ENCODE data around the gene FBXO31. TPM values are rescaled to one million over a fixed set of nuclear protein-coding genes. Genes with fewer than 3 reads are reported as not detected.
A peak's percentile ranks its signal among the peaks of the same experiment; 100 is the strongest.

FBXO31 gene
- total and polyA plus RNA-seq, 2 experiments from 2014 or later: 19.3 to 31.0 TPM

DNA sequence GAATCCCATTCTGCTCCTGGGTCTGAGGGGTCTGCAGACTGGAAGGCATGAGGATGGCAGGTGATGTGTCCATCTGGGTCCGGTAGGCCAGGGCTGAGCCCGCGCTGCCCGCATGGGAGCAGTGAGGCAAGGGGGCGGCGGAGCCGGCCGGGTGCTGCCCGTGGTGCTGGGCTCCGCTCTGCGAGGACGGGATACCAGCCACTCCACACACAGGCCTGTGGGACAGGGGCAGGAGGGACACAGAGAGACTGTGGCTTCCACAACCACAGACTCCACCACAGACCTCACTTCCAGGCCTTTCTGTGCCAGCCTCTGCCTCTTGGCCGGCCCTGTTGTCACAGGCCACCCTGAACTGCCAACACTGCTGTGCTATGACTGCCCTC is 33.9 kb upstream of the FBXO31 start:
- DNase-seq: no peak
- H3K4me2 ChIP-seq (ENCODE audit: unreplicated experiment): no peak overlapping the region
- no peaks in the 10 kb centered on the region for H3K27me3 ChIP-seq (replicated peaks; ENCODE audit: insufficient read depth)
- H4K20me1 ChIP-seq (ENCODE audit: insufficient read depth): no peaks in the 10 kb centered on the region
- H3K36me3 ChIP-seq (ENCODE audit: low read depth): peaks cover 22% of the 10 kb centered on the region
- no peak overlapping the region for H3K27ac ChIP-seq
- WGBS, 2 experiments (ENCODE audit: low coverage in 1 of 2, low lambda C conversion rate in 2 of 2, missing lambda C conversion rate in 2 of 2): 96 to 97% methylated on average over 13 of the region's 13 CpGs
- in situ Hi-C loops (cut with MboI): no loop called here
- H3K9me2 ChIP-seq (ENCODE audit: insufficient read depth): no peaks in the 10 kb centered on the region
- H3K79me2 ChIP-seq (ENCODE audit: insufficient read depth): peaks cover 9% of the 10 kb centered on the region; the same call in 1 of the 2 replicates
- no peak overlapping the region for H3K4me3 ChIP-seq
- no peaks in the 10 kb centered on the region for H3F3A ChIP-seq (ENCODE audit: insufficient read depth)
- H3K9ac ChIP-seq: no peak overlapping the region
- no peaks in the 10 kb centered on the region for H3K9me3 ChIP-seq (ENCODE audit: low read depth)
- no peak overlapping the region for H2AFZ ChIP-seq
- TF ChIP-seq EZH2phosphoT487 (IDR thresholded peaks at IDR 0.05; ENCODE audit: insufficient read depth, low read depth) (no peak), EZH2 (IDR thresholded peaks at IDR 0.05; ENCODE audit: insufficient read depth, poor library complexity, severe bottlenecking) (no peak)
- H3K4me1 ChIP-seq (ENCODE audit: insufficient read depth): no peaks in the 10 kb centered on the region

DNA sequence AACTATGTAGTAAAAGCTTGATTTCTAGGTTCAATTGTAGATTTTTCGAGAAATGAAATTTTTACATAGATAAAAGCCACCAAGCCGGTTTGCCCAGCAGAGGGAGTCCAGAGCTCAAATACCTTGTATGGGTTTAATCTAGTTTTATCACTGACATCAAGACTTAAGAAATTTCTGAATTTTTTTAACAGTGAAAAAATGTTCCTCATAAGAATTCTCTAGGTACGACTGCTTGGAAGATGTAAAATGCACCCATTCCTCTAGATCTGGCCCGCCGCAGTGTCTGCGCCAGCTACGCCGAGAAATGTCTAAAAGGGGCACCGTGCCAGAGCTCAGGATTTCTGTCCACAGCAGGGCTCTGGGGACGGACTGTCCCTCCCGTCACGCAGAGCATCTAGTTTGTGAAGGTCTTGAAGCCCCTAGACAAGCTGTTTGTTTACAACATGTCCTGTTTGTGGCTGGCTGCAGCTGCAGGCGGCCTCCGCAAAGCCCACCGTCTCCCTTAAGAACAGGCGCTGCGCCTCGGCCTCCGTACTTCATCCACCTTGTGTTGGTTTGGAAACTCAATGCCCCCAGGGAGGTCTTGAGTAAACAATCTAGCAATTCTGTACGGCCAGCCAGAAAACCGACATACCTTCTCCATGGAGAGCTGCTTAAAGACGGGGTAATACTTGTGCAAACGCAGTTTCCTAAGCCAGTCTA is 33.4 kb upstream of the FBXO31 start:
- Histone ChIP-seq H3F3A (ENCODE audit: insufficient read depth) (no peaks in the 10 kb centered on the region), H3K4me1 (ENCODE audit: insufficient read depth) (no peaks in the 10 kb centered on the region), H3K4me2 (ENCODE audit: unreplicated experiment) (no peak overlapping the region), H3K79me2 (ENCODE audit: insufficient read depth) (peaks cover 9% of the 10 kb centered on the region; the same call in 1 of the 2 replicates), H3K27me3 (replicated peaks; ENCODE audit: insufficient read depth) (no peaks in the 10 kb centered on the region), H3K4me3 (no peak overlapping the region), H3K27ac (no peak overlapping the region), H3K36me3 (ENCODE audit: low read depth) (peaks cover 21% of the 10 kb centered on the region), H3K9me2 (ENCODE audit: insufficient read depth) (no peaks in the 10 kb centered on the region), H3K9me3 (ENCODE audit: low read depth) (no peaks in the 10 kb centered on the region), H3K9ac (no peak overlapping the region), H4K20me1 (ENCODE audit: insufficient read depth) (no peaks in the 10 kb centered on the region), H2AFZ (no peak overlapping the region)
- TF ChIP-seq EZH2phosphoT487 (IDR thresholded peaks at IDR 0.05; ENCODE audit: insufficient read depth, low read depth): no peak
- no peak for TF ChIP-seq EZH2 (IDR thresholded peaks at IDR 0.05; ENCODE audit: insufficient read depth, poor library complexity, severe bottlenecking)
- DNase-seq: peak; percentile 75
- 85 to 87% methylated on average over 23 of the region's 23 CpGs for WGBS, 2 experiments (ENCODE audit: low coverage in 1 of 2, low lambda C conversion rate in 2 of 2, missing lambda C conversion rate in 2 of 2)
- in situ Hi-C loops (cut with MboI): no loop called here

DNA sequence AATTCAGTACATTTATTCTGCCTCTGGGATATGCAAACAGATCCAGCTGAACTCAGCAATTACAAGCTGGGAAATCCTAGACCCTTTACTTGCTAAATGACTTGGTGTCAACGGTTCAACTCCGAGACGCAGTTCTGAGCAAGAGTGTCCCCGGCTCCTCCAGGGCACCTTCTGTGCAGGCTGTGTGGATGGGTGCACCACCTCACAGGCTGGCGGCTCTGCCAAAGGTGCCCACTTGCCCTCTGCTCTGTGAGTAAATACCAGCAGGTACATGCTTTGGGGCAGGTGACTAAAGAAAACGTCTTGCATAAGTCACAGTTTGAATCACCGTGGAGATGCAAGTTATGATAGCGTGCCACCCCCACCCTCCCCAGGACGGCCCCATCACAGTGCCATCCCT is 31.9 kb upstream of the FBXO31 start:
- in situ Hi-C loops (cut with MboI): no loop called here
- no peak overlapping the region for H3K4me3 ChIP-seq
- no peak for DNase-seq
- peaks cover 27% of the 10 kb centered on the region for H3K36me3 ChIP-seq (ENCODE audit: low read depth)
- H3K9ac ChIP-seq: no peak overlapping the region
- H2AFZ ChIP-seq: no peak overlapping the region
- H3K4me1 ChIP-seq (ENCODE audit: insufficient read depth): no peaks in the 10 kb centered on the region
- 0 out of 2 replicates have a peak, but pooled peaks cover 9% of the 10 kb centered on the region for H3K79me2 ChIP-seq (ENCODE audit: insufficient read depth)
- H3K27ac ChIP-seq: no peak overlapping the region
- H3K9me2 ChIP-seq (ENCODE audit: insufficient read depth): no peaks in the 10 kb centered on the region
- H4K20me1 ChIP-seq (ENCODE audit: insufficient read depth): no peaks in the 10 kb centered on the region
- no peak overlapping the region for H3K4me2 ChIP-seq (ENCODE audit: unreplicated experiment)
- H3K27me3 ChIP-seq (replicated peaks; ENCODE audit: insufficient read depth): no peaks in the 10 kb centered on the region
- WGBS, 2 experiments (ENCODE audit: low coverage in 1 of 2, low lambda C conversion rate in 2 of 2, missing lambda C conversion rate in 2 of 2): 86 to 93% methylated on average over 7 to 9 of the region's 9 CpGs
- TF ChIP-seq EZH2 (IDR thresholded peaks at IDR 0.05; ENCODE audit: insufficient read depth, poor library complexity, severe bottlenecking) (no peak), EZH2phosphoT487 (IDR thresholded peaks at IDR 0.05; ENCODE audit: insufficient read depth, low read depth) (no peak)
- no peaks in the 10 kb centered on the region for H3K9me3 ChIP-seq (ENCODE audit: low read depth)
- no peaks in the 10 kb centered on the region for H3F3A ChIP-seq (ENCODE audit: insufficient read depth)

DNA sequence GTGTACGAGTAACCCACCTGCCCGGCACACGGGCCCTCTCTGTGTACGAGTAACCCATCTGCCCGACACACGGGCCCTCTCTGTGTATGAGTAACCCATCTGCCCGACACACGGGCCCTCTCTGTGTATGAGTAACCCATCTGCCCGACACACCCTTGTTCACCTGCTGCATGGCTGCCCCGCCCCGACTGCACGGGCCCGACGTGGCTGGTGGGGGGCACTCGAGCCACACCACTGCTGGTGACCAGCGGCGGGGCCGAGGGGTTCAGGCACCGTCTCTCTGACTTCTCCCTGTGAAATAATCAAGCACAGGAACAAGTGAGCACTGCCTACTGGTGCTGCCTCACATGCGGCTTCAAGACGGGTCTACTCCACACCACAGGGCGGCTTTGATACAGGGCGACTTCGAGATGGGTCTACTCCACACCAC is 30.7 kb upstream of the FBXO31 start:
- no peak overlapping the region for H3K9ac ChIP-seq
- no peaks in the 10 kb centered on the region for H3K9me3 ChIP-seq (ENCODE audit: low read depth)
- H3K27ac ChIP-seq: no peak overlapping the region
- no peak overlapping the region for H3K4me2 ChIP-seq (ENCODE audit: unreplicated experiment)
- in situ Hi-C loops (cut with MboI): no loop called here
- 0 out of 2 replicates have a peak, but pooled peaks cover under 1% of the 10 kb centered on the region for H3F3A ChIP-seq (ENCODE audit: insufficient read depth)
- H2AFZ ChIP-seq: no peak overlapping the region
- no peaks in the 10 kb centered on the region for H3K79me2 ChIP-seq (ENCODE audit: insufficient read depth)
- no peaks in the 10 kb centered on the region for H3K9me2 ChIP-seq (ENCODE audit: insufficient read depth)
- TF ChIP-seq EZH2 (IDR thresholded peaks at IDR 0.05; ENCODE audit: insufficient read depth, poor library complexity, severe bottlenecking): no peak
- no peaks in the 10 kb centered on the region for H3K27me3 ChIP-seq (replicated peaks; ENCODE audit: insufficient read depth)
- H4K20me1 ChIP-seq (ENCODE audit: insufficient read depth): no peaks in the 10 kb centered on the region
- WGBS, 2 experiments (ENCODE audit: low coverage in 1 of 2, low lambda C conversion rate in 2 of 2, missing lambda C conversion rate in 2 of 2): 66 to 71% methylated on average over 24 of the region's 24 CpGs
- H3K4me3 ChIP-seq: no peak overlapping the region
- peaks cover 32% of the 10 kb centered on the region for H3K36me3 ChIP-seq (ENCODE audit: low read depth)
- H3K4me1 ChIP-seq (ENCODE audit: insufficient read depth): no peaks in the 10 kb centered on the region
- no peak for DNase-seq
